ENCODE measurements around the gene GFY. TPM values are rescaled to one million over a fixed set of nuclear protein-coding genes. Genes with fewer than 3 reads are reported as not detected.

GFY gene
- total and polyA plus RNA-seq, 9 of the 15 experiments (the other 6 are each of a cell fraction or from before 2014, with no cell fraction given): 0.06 to 0.40 (median 0.19) TPM; not detected in 3

GRCh38 chr19:49441960-49442350 lies 16.8 kb downstream of the GFY start:
- Histone ChIP-seq H3K79me2 (ENCODE audit: control insufficient read depth, insufficient read depth, low read length) (no peaks in the 10 kb centered on the region), H3K4me3 (peak overlapping the region; percentile 84), H3K27ac (ENCODE audit: extremely low read depth, low read depth, low read length) (no peak overlapping the region), H3K4me2 (ENCODE audit: insufficient read depth, low read length) (peak overlapping the region; percentile 87), H4K20me1 (replicated peaks; ENCODE audit: control insufficient read depth, insufficient read depth, low read length) (no peaks in the 10 kb centered on the region), H3K27me3 (ENCODE audit: control insufficient read depth in 2 of 2, insufficient read depth in 2 of 2, low read length in 2 of 2) (peaks cover 7 to 19% of the 10 kb centered on the region in 2 experiments; a peak in 4 of 5 replicates), H3K36me3 (ENCODE audit: control insufficient read depth, insufficient read depth, low read length) (peaks cover 8% of the 10 kb centered on the region; the same call in 1 of the 3 replicates), H3K9me1 (ENCODE audit: control insufficient read depth, insufficient read depth, low read length) (no peaks in the 10 kb centered on the region), H3K9ac (ENCODE audit: insufficient read depth in 1 of 2, low read depth in 2 of 2, low read length in 2 of 2) (peak overlapping the region in 1 of 2 experiments; percentile 89; a peak in 1 of 4 replicates), H2AFZ (ENCODE audit: low read depth, low read length) (no peak overlapping the region), H3K9me3 (replicated peaks; ENCODE audit: control insufficient read depth, insufficient read depth, low read depth, low read length) (no peaks in the 10 kb centered on the region), H3K4me1 (replicated peaks in 1 of 2; ENCODE audit: control insufficient read depth in 2 of 2, insufficient read depth in 2 of 2, low read length in 2 of 2) (peaks cover 26 to 44% of the 10 kb centered on the region in 2 experiments; a peak in 4 of 5 replicates)
- intact Hi-C loops (cut with micrococcal nuclease): loop anchor here (2.0 to 10.0 kb wide), 3 partner anchors 19 to 290 kb away; partner anchors contain the start of gene PTH2
- ChIA-PET CTCF (ENCODE audit: low intra/inter-chr PET ratio) (interaction anchor here (0.6 to 0.7 kb wide), 3 partner anchors 216 to 238 kb away, joined by 3 to 4 read pairs (median 3); no protein-coding TSS in a partner anchor), POLR2A (interaction anchor here (0.6 to 3.7 kb wide), 3 partner anchors 11 to 47 kb away, joined by 3 to 14 read pairs (median 6); no protein-coding TSS in a partner anchor)
- 29% methylated on average over 13 of the region's 14 CpGs for WGBS (ENCODE audit: insufficient coverage, low coverage, missing lambda C conversion rate)
- in situ Hi-C loops (cut with MboI): no loop called here
- FAIRE-seq: peak; percentile 46
- TF ChIP-seq SP2 (IDR thresholded peaks at IDR 0.05; ENCODE audit: extremely low read depth, low read depth, low read length, poor library complexity, severe bottlenecking) (no peak), NFE2L1 (tag; IDR thresholded peaks at IDR 0.05; ENCODE audit: borderline replicate concordance, low read depth) (no peak), ZNF512 (tag; IDR thresholded peaks at IDR 0.05) (peak; percentile 42; the same call in 1 of the 2 replicates), ZBTB40 (IDR thresholded peaks at IDR 0.05) (0 out of 2 replicates have a peak, but pooled peaks have one; percentile 8), ZBTB40 (CRISPR knock-in tag; IDR thresholded peaks at IDR 0.05) (no peak), TCF3 (CRISPR knock-in tag; IDR thresholded peaks at IDR 0.05) (no peak), CSDE1 (IDR thresholded peaks at IDR 0.05) (no peak), NFXL1 (CRISPR knock-in tag; IDR thresholded peaks at IDR 0.05) (no peak)
- ATAC-seq: no peak
- no TSS peak for BruUV-seq (replicated peaks)
- DNase-seq (ENCODE audit: extremely low read depth in 1 of 4, low spot score in 3 of 4): no peak
